Neural progenitor cell (in vitro differentiated cells): ENCODE data around the gene CNGA3. TPM values are rescaled to one million over a fixed set of nuclear protein-coding genes. Genes with fewer than 3 reads are reported as not detected.

ENCODE experiments used
- DNase-seq: peaks from one replicate; pipeline ENCODE4 v3.0.0-alpha.2; 2016; ENCODE audit warnings: low spot score
- H2AFZ ChIP-seq: fragments of 200-600 bp; sonication (generic); replicated peaks from 2 replicates; pipeline ENCODE4 v1.6.1; 2016; ENCODE audit warnings: antibody characterized with exemption
- H3F3A ChIP-seq: fragments of 200-600 bp; sonication (generic); 2 replicates; pipeline ENCODE4 v1.6.1; 2016; ENCODE audit warnings: antibody characterized with exemption, low read depth
- H3K27ac ChIP-seq: fragments of 200-600 bp; sonication (generic); 2 replicates; pipeline ENCODE4 v1.5.1; 2016; ENCODE audit warnings: mild to moderate bottlenecking
- H3K27me3 ChIP-seq: fragments of 200-600 bp; sonication (generic); 2 replicates; pipeline ENCODE4 v1.6.1; 2016; ENCODE audit warnings: mild to moderate bottlenecking, moderate library complexity
- H3K36me3 ChIP-seq: fragments of 200-600 bp; sonication (generic); 2 replicates; pipeline ENCODE4 v1.5.1; 2016
- H3K4me1 ChIP-seq: fragments of 200-600 bp; sonication (generic); 2 replicates; pipeline ENCODE4 v1.6.1; 2016; ENCODE audit warnings: mixed run types
- H3K4me2 ChIP-seq: fragments of 200-600 bp; sonication (generic); 2 replicates; pipeline ENCODE4 v1.6.1; 2016
- H3K4me3 ChIP-seq: fragments of 200-600 bp; sonication (generic); 2 replicates; pipeline ENCODE4 v1.5.1; 2016
- H3K79me2 ChIP-seq: fragments of 200-600 bp; sonication (generic); 2 replicates; pipeline ENCODE4 v1.6.1; 2016; ENCODE audit warnings: low read depth
- H3K9ac ChIP-seq: fragments of 200-600 bp; sonication (generic); 2 replicates; pipeline ENCODE4 v1.6.1; 2016
- H3K9me3 ChIP-seq: fragments of 200-600 bp; sonication (generic); 2 replicates; pipeline ENCODE4 v1.5.1; 2016; ENCODE audit warnings: low read depth
- H4K20me1 ChIP-seq: fragments of 200-600 bp; sonication (generic); 2 replicates; pipeline ENCODE4 v1.6.1; 2016; ENCODE audit warnings: low read depth
- H3K27ac Mint-ChIP-seq: 3 replicates; pipeline ENCODE4 v1.8.0; 2021; ENCODE audit warnings: mixed read lengths
- H3K27me3 Mint-ChIP-seq: 2 replicates; pipeline ENCODE4 v1.8.0; 2022; ENCODE audit warnings: low read depth, mild to moderate bottlenecking, inconsistent platforms, moderate library complexity, mixed read lengths; ENCODE audit not compliant: insufficient read depth
- H3K36me3 Mint-ChIP-seq: 3 replicates; pipeline ENCODE4 v1.8.0; 2021; ENCODE audit warnings: mixed read lengths
- H3K4me1 Mint-ChIP-seq: 3 replicates; pipeline ENCODE4 v1.8.0; 2021; ENCODE audit warnings: mixed read lengths
- H3K4me3 Mint-ChIP-seq: 3 replicates; pipeline ENCODE4 v1.8.0; 2021; ENCODE audit warnings: mild to moderate bottlenecking, moderate library complexity, mixed read lengths
- H3K9me3 Mint-ChIP-seq: 3 replicates; pipeline ENCODE4 v1.8.0; 2020; ENCODE audit warnings: mixed read lengths
- CTCF ChIP-seq: fragments of 200-600 bp; sonication (generic); IDR thresholded peaks from 2 replicates; pipeline ENCODE4 v1.5.1; 2017; ENCODE audit warnings: antibody characterized with exemption, mild to moderate bottlenecking
- EZH2 ChIP-seq: fragments of 200-600 bp; sonication (generic); IDR thresholded peaks from 2 replicates; pipeline ENCODE4 v1.6.1; 2017; ENCODE audit warnings: antibody characterized with exemption, mild to moderate bottlenecking, moderate library complexity
- EZH2phosphoT487 ChIP-seq: fragments of 200-600 bp; sonication (generic); IDR thresholded peaks from 2 replicates; pipeline ENCODE4 v1.6.1; 2017; ENCODE audit warnings: antibody characterized with exemption
- total RNA-seq: library from RNA; depleted of rRNA; stranded (reverse); fragments of >200 nt; gene quantifications from 2 replicates; pipeline ENCODE4 v1.2.3, GENCODE V29; 2015; ENCODE audit warnings: low replicate concordance

Gene CNGA3
- total RNA-seq, 1 donor from 2014 or later, result not detected

- no peak overlapping the region for H3K4me3 ChIP-seq
- no peak for TF ChIP-seq EZH2phosphoT487
- no peak overlapping the region for H3K4me2 ChIP-seq
- no peak overlapping the region for H3K9ac ChIP-seq
- Mint-ChIP-seq H3K27ac (no peak overlapping the region), H3K4me3 (no peak overlapping the region), H3K4me1 (peaks cover 58% of the 10 kb centered on the region), H3K9me3 (peaks cover 2% of the 10 kb centered on the region), H3K36me3 (no peaks in the 10 kb centered on the region), H3K27me3 (peaks cover 2% of the 10 kb centered on the region)
- H3K36me3 ChIP-seq, result no peaks in the 10 kb centered on the region
- no peaks in the 10 kb centered on the region for H3K79me2 ChIP-seq
- no peak for DNase-seq
- H3K9me3 ChIP-seq, result no peaks in the 10 kb centered on the region
- H3F3A ChIP-seq, result no peaks in the 10 kb centered on the region
- H3K27me3 ChIP-seq, result no peaks in the 10 kb centered on the region
- H2AFZ ChIP-seq, result no peak overlapping the region
- H3K4me1 ChIP-seq, result peaks cover 20% of the 10 kb centered on the region
- no peaks in the 10 kb centered on the region for H4K20me1 ChIP-seq
- no peak overlapping the region for H3K27ac ChIP-seq
Observed at GRCh38 chr2:98374958-98375570, 28.8 kb downstream of the CNGA3 start.

GRCh38 chr2:98376301-98376910 is 30.1 kb downstream of the CNGA3 start:
- TF ChIP-seq EZH2, result no peak
- no peak for TF ChIP-seq EZH2phosphoT487
- TF ChIP-seq CTCF, result no peak
- Histone ChIP-seq H3K4me2 (no peak overlapping the region), H3F3A (no peaks in the 10 kb centered on the region), H3K36me3 (no peaks in the 10 kb centered on the region), H3K27me3 (no peaks in the 10 kb centered on the region), H3K9me3 (no peaks in the 10 kb centered on the region), H4K20me1 (no peaks in the 10 kb centered on the region), H3K79me2 (no peaks in the 10 kb centered on the region), H3K4me3 (no peak overlapping the region), H2AFZ (no peak overlapping the region), H3K9ac (no peak overlapping the region), H3K27ac (no peak overlapping the region), H3K4me1 (peaks cover 20% of the 10 kb centered on the region)
- H3K4me1 Mint-ChIP-seq, result peaks cover 58% of the 10 kb centered on the region
- H3K4me3 Mint-ChIP-seq, result peak overlapping the region; percentile 10
- H3K27ac Mint-ChIP-seq, result peak overlapping the region; percentile 82
- peak; percentile 24 for DNase-seq
- H3K9me3 Mint-ChIP-seq, result no peaks in the 10 kb centered on the region
- no peaks in the 10 kb centered on the region for H3K27me3 Mint-ChIP-seq
- no peaks in the 10 kb centered on the region for H3K36me3 Mint-ChIP-seq

GRCh38 chr2:98376996-98377395 is 30.7 kb downstream of the CNGA3 start:
- Histone ChIP-seq H3K4me1 (peaks cover 20% of the 10 kb centered on the region), H3K4me2 (no peak overlapping the region), H3K27ac (no peak overlapping the region), H3K79me2 (no peaks in the 10 kb centered on the region), H4K20me1 (no peaks in the 10 kb centered on the region), H3K4me3 (no peak overlapping the region), H3K9ac (no peak overlapping the region), H3F3A (no peaks in the 10 kb centered on the region), H3K36me3 (no peaks in the 10 kb centered on the region), H3K9me3 (no peaks in the 10 kb centered on the region), H2AFZ (no peak overlapping the region), H3K27me3 (no peaks in the 10 kb centered on the region)
- DNase-seq, result no peak
- Mint-ChIP-seq H3K9me3 (no peaks in the 10 kb centered on the region), H3K36me3 (no peaks in the 10 kb centered on the region), H3K27ac (peak overlapping the region; percentile 82), H3K27me3 (no peaks in the 10 kb centered on the region), H3K4me1 (peaks cover 60% of the 10 kb centered on the region), H3K4me3 (no peak overlapping the region)
- TF ChIP-seq CTCF (no peak), EZH2phosphoT487 (no peak), EZH2 (no peak)

DNA sequence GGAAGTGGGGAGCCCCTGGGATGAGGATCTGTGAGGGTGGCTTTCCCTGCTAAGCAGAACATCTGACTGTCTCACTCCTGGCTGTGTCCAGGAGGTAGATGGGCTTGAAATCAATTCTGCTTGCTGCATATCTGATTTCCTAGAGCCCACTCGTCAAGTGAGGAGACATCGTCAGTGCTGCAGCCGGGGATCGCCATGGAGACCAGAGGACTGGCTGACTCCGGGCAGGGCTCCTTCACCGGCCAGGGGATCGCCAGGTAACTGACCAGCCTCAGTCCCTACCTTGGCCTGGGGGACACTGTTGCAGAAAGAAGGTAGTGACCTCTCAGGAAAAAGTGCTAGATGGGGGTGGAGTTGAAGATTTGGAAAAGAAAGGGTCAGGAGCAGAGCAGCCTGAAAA is 31.3 kb downstream of the CNGA3 start:
- Histone ChIP-seq H3K4me2 (no peak overlapping the region), H3K4me1 (peaks cover 20% of the 10 kb centered on the region), H3F3A (no peaks in the 10 kb centered on the region), H3K27me3 (no peaks in the 10 kb centered on the region), H4K20me1 (no peaks in the 10 kb centered on the region), H3K9ac (no peak overlapping the region), H3K27ac (no peak overlapping the region), H2AFZ (no peak overlapping the region), H3K4me3 (no peak overlapping the region), H3K9me3 (no peaks in the 10 kb centered on the region), H3K36me3 (no peaks in the 10 kb centered on the region), H3K79me2 (no peaks in the 10 kb centered on the region)
- no peak for DNase-seq
- no peaks in the 10 kb centered on the region for H3K27me3 Mint-ChIP-seq
- no peaks in the 10 kb centered on the region for H3K9me3 Mint-ChIP-seq
- H3K4me3 Mint-ChIP-seq, result no peak overlapping the region
- no peak overlapping the region for H3K27ac Mint-ChIP-seq
- peaks cover 61% of the 10 kb centered on the region for H3K4me1 Mint-ChIP-seq
- no peaks in the 10 kb centered on the region for H3K36me3 Mint-ChIP-seq
- TF ChIP-seq CTCF, result no peak
- no peak for TF ChIP-seq EZH2phosphoT487
- TF ChIP-seq EZH2, result no peak
